ENCODE measurements around the gene FSIP2.
"Not testable (repeated sequence)": the region's sequence is repeated elsewhere in the genome, so short reads cannot be mapped to it uniquely, and the experiment has no call there.

Gene FSIP2

DNA sequence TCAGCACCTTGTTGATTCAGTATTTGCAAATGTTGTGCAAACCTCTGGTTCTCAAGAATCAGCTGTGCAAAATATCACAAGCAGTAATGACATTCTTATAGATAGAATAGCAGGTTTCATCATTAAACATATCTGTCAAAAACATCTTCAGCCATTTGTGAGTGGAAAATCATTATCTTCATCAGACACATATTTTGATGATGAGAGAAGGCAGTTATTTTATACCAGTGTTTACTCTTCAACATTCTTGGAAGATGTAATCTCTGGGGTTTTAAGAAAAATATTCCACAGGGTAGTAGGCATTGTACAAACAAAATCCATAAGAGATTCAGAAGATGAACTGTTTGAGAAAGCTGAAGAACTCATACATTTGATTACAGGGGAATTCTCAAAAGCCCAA is 64.3 kb downstream of the FSIP2 start:
- no peak for FAIRE-seq

DNA sequence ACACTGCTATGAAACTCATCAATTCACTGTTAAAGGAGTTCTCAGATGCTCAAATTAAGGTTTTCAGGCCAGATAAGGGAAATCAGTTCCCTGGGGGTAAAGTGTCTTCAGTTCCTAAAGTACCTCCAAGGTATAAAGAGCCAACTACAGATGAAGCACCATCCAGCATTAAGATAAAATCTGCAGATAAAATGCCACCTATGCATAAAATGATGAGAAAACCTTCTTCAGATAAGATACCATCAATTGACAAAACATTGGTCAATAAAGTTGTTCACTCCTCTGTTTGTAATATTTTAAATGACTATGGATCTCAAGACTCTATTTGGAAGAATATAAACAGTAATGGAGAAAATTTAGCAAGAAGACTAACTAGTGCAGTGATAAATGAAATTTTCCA is 68.2 kb downstream of the FSIP2 start:
- no peak for FAIRE-seq

DNA sequence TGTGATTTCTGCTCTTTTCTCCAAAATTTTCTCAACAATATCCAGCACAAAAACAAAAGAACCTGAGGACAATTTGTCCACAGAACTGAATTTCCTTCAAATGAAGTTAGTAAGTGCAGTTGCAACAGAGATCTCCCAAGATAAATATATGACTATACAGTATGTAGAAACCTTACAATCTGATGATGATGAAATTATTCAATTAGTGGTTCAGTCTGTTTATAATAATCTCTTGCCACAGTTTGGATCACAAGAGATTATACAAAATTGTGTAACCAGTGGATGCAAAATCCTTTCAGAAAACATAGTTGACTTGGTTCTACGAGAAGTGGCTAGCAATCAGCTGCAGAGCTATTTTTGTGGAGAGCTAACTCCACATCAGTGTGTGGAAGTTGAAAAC is 68.7 kb downstream of the FSIP2 start:
- FAIRE-seq = no peak

DNA sequence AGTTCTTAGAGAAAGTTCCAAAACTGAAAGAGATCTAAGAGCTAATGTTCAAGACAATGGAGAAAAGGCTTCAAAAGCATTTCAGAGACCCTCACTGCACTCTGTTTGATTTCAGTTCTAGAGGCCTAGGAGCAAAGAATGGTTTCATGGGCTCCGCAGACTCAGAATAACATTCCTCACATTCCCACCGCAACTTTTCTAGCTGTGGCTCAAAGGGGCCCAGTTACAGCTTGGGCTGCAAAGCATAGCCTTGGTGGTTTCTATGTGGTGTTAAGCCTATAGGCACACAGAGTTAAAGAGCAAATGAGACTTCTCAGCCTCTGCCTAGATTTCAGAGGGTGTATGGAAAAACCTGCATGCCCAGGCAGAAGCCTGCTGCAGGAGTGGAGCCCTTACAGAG is 73.0 kb downstream of the FSIP2 start:
- no peak for FAIRE-seq

DNA sequence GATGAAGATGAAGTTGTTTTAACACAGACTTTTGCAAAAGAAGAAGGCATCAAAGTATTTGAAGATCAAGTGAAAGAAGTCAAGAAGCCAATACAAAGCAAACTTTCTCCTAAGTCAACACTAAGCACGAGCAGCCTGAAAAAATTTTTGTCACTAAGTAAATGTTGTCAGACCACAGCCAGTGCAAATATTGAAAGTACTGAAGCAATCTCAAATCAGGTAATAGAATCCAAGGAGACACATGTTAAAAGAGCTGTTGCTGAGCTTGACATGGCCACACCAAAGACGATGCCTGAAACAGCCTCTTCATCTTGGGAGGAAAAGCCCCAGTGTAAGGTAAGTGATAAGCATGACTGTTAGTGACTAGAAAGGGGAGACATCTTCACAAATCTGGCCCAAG is 75.1 kb downstream of the FSIP2 start:
- FAIRE-seq = no peak

DNA sequence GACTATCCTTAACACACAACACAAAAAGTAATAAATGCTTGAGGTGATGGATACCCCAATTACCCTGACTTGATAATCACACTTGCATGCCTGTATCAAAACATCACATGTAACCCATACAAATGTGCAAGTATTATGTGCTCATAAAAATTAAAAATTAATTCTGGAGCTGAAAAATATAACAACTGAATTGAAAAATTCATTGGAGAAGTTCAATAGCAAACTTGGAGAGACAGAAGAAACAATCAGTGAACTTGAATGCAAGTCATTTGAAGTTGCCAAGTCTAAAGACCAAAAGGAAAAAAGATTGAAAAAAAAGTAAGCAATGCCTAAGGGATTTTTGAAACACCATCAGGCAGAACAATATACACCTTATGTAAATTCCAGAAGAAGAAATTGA is 79.4 kb downstream of the FSIP2 start:
- FAIRE-seq = no peak

DNA sequence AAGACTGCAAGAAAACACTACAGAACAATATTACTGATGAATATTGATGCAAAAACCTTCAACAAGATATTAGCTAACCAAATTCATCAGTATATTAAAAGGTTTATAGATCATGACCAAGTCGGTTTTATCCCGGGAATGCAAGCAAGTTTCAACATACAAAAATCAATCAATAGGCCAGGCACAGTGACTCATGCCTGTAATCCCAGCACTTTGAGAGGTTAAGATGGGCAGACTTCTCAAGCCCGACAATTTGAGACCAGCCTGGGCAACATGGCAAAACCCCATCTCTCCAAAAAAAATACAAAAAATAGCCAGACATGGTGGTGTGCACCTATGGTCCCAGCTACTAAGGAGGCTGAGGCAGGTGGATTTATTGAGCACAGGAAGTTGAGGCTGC is 82.9 kb downstream of the FSIP2 start:
- FAIRE-seq = no peak

DNA sequence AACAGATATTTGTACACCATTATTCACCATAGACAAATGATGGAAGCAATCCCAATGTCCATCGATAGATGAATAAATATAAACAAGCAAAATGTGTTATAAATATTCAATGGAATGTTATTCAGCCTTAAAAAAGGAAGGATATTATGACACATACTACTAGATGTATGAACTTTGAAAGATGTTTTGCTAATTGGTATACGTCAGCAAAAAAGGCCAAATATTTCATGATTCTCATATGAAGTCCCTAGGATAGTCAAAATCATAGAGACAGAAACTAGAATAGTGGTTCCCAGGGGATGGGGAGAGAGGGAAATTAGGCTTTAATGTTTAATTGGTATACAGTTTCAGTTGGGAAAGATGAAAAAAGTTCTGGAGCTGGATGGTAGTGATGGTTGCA is 85.2 kb downstream of the FSIP2 start:
- FAIRE-seq = no peak

DNA sequence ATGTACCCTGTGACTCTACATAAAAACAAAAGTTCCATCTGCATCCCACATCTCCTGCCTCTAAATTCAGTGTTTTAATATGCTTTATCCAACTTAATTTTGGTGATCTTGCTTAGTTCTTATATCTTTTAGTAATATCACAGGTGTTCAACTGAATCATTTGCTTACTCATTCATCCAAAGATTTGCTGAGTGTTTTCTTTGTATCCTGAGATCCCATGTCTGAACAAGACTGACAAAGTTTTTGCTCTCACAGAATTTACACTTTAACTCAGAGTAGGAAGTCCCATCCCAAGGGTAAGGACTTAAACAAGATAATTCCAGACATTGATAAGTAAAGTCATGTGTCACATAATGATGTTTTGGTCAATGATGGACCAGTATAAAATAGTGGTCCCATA is 87.0 kb downstream of the FSIP2 start:
- no peak for FAIRE-seq

DNA sequence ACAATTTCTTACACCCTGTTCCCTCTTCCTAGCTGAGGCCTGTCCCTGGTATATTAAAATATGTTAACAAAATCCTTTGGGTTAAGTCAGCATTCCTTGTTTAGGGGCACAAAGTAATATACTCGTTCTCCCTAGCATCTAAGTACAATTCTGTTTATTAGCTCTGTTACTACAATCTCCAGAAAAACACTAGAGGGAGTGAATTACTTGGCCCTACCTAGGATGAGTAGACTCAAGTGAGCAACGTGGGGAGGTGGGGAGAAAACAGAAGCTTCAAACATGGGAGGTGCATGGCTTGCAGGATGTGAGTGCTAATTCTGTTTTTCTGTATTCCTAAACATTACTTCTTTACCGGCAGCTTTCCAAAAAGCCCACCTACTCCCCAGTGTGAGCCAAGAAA is 89.7 kb downstream of the FSIP2 start:
- FAIRE-seq = no peak

DNA sequence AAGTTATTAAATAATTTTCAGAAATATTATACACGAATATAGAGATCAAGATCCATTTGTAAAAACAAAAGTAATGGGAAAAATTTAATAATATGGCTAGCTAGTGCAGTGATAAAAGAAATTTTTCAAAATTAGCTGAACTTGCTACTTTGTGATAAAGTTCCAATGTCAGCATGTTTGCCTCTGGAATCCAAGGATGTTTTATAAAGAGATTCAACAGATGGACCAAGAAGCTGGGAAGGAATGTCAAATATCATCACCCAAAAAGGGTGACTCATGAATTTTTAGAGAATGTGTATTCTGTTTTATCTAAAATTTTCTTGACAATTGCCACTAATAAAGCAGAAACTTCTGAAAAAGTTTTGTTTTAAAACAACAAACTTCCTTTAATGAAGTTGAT is 95.3 kb downstream of the FSIP2 start:
- FAIRE-seq = no peak

DNA sequence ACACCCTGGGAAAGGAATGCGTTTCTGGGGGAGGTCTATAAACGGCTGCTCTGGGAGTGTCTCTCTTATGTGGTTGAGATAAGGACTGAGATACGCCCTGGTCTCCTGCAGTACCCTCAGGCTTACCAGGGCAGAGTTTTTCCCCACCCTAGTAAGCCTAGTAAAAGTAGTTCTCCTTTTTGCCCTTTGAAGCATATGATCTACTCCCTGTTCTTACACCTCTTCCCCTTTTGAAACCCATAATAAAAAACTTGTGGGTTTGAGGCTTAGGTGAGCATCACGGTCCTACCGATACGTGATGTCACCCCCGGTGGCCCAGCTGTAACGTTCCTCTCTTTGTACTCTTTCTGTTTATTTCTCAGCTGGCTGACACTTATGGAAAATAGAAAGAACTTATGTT is 97.4 kb downstream of the FSIP2 start:
- FAIRE-seq = no peak

DNA sequence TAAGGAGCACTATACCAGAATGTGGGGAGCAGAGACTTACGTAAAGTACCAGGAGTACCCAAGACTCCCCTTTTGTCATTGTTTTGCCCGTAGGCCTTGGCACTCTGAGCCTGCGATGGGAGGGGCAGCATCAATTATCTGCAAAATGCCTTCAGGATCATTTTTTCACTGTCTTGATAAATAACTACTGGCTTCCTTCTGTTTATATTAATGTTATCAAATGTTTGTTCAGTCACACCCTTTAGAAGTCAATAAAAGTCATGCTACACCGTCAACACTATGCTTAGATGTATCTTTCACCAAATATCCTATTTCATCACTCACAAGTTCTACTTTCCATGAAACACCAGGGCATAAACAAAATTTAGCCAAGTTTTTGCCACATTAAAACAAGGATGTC is 116.3 kb downstream of the FSIP2 start:
- no peak for FAIRE-seq

DNA sequence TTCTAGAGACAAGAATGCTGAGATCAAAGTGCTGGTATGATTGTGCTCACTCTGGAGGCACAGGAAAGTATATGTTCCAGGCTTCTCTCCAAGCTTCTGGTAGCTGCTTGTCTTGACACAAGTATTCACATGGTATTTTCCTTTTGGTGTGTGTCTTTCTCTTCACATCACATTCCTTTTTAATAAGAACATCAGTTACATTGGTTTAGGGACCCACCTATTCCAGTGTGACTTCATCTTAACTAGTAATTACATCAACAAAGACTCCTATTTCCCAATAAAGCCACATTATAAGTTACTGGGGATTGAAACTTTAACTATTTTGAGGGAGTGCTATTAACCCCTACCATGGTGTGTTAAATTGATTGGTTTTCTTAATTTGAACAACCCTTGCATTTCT is 119.1 kb downstream of the FSIP2 start:
- no peak for FAIRE-seq

DNA sequence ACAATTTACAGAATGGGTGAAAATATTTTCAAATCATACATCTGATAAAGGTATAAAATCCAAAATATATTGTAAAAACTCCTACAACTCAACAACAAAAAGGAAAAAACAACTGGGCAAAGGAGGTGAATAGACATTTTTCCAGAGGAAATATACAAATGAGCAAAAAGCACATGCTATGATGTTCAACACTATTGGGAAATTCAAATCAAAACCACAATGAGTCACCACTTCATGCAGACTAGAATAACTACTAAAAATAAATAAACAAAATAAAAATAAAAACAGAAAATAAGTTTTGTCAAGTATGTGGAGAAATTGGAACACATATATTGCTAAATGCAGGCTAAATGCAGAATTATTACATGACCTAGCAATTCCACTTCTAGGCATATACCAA is 120.9 kb downstream of the FSIP2 start:
- FAIRE-seq = no peak

DNA sequence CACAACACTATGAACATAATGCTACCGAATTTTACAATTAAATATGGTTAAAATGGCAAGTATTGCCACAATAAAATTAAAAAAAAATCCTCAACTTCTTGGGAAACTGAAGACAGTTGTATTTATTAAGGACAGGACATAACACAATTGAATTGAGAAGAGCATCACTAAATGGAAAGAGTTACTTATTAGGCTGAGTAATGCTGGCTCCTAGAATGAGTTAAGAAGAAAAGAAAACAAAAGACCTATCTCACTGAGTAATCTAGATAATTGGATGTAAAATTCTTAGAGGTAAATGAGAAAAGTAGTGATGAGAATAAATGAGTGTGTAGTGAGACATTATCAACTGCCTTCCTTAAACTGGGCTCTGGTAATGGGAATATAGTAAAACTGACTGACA is 121.7 kb downstream of the FSIP2 start:
- FAIRE-seq = no peak

DNA sequence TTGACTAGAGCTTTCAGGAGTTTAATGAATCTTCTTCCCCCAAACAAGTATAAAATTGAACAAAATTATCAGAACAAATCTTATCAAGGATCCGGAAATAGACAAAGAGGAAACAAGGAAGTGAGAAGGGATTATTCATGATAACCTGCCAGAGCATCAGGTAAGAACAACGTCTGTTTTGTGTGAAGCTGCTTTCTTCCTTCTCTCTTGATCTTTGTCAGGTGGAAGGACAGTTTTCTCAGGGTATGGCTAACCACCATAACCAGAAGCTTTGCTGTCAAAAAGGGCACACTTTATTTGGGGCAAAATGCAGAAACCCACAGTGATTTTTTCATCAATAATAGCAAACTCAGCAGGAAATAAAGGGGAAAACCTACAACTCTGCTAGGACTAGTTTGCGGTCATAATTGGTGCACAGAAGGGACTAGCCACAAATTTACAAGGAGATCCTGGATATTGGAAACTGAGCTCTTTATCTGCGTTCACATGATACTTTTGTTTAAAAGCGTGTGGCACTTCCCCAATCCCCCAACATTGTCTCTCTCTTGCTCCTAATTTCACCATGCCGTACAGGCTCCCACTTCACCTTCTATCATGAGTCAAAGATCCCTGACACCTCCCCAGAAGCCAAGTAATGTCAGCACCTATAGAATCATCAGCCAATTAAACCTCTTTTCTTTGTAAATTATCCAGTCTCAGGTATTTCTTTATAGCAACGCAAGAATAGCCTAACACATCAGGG is 124.2 kb downstream of the FSIP2 start:
- no peak for FAIRE-seq

DNA sequence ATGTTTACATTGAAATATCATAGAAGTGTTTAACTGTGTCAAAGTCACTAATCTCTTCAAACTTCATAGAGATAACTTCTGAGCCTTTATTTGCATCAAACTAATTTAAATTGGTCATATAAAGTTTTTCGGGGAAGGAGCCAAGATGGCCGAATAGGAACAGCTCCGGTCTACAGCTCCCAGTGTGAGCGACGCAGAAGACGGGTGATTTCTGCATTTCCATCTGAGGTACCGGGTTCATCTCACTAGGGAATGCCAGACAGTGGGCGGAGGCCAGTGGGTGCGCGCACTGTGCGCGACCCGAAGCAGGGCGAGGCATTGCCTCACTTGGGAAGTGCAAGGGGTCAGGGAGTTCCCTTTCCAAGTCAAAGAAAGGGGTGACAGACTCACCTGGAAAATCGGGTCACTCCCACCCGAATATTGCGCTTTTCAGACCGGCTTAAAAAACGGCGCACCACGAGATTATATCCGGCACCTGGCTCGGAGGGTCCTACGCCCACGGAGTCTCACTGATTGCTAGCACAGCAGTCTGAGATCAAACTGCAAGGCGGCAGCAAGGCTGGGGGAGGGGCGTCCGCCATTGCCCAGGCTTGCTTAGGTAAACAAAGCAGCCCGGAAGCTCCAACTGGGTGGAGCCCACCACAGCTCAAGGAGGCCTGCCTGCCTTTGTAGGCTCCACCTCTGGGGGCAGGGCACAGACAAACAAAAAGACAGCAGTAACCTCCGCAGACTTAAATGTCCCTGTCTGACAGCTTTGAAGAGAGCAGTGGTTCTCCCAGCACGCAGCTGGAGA is 126.1 kb downstream of the FSIP2 start:
- FAIRE-seq = not testable (repeated sequence)

DNA sequence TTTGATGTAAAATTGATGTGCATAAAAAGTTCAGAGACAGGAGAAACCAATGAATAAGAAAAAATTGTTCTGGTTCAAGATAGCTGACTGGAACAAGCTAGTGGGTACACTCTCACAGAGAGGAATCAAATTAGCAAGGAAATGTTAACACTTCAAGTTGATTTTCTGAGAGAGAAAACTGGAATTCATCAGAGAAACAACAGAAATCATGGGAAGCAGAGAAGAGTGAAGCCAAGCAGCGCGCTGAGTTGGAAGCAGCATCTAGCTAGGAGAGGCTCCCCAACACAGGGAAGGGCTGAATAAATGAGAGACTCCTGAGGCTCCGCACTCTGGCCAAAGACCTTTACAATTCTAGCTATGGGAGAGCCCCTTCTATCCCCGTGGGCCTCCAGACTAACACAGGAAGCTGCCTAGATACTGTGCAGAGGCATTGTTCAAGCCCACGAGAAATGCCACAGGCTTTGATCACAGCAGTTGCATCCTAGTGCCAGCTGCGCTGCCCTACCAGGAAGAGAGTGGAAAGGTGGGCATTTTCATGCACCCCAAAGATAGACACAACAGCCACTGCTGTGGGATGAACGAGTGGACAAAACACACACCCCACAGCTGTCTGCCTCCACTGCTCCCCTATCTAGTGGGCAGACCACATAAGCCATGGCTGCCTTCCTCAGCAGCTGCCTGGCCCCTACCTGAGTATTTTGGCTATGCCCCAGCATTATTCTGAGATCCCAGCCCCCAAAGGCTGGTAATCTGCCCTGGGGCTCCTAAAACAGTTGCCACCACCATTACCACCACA is 136.7 kb downstream of the FSIP2 start:
- no peak for FAIRE-seq

DNA sequence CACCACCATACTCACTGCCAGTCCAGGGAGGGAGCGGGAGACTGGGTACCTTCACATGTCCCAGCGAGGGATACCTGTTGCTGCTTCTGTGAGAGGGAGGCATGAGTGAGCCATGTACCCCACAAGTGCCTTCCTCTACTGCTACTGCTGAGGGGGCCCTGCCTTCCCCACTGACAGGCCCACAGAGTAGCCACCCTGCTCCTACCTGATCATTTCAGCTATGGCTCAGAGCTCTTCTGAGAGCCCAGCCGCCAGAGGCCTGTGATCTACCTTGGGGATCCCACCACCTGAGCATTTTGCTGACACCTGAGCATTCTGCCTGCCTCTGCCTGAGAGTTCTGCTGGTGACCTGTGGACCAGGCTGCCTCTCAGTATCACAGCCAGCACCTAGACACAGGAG is 137.6 kb downstream of the FSIP2 start:
- FAIRE-seq = no peak

DNA sequence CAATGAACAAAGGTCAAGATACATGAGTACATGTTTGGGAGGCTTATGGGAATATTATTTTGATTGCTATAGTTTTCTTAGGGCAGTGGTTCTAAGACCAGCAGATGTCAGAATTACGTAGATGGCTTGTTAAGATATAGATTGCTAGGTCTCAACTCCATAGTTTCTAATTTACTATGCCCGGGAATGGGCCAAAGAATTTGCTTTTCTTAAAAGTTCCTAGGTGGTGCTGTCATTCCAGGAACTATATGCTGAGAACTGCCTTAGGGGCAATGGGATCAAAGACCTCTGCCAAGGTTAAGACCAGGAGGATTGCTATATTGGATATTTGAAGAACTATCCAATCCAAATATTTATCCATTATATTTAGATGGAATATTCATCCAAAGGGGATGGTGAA is 141.8 kb downstream of the FSIP2 start:
- FAIRE-seq = no peak
